ENCODE results near the gene BCAR1.
"Not testable (repeated sequence)": the region's sequence is repeated elsewhere in the genome, so short reads cannot be mapped to it uniquely, and the experiment has no call there.

BCAR1 gene, protein sequence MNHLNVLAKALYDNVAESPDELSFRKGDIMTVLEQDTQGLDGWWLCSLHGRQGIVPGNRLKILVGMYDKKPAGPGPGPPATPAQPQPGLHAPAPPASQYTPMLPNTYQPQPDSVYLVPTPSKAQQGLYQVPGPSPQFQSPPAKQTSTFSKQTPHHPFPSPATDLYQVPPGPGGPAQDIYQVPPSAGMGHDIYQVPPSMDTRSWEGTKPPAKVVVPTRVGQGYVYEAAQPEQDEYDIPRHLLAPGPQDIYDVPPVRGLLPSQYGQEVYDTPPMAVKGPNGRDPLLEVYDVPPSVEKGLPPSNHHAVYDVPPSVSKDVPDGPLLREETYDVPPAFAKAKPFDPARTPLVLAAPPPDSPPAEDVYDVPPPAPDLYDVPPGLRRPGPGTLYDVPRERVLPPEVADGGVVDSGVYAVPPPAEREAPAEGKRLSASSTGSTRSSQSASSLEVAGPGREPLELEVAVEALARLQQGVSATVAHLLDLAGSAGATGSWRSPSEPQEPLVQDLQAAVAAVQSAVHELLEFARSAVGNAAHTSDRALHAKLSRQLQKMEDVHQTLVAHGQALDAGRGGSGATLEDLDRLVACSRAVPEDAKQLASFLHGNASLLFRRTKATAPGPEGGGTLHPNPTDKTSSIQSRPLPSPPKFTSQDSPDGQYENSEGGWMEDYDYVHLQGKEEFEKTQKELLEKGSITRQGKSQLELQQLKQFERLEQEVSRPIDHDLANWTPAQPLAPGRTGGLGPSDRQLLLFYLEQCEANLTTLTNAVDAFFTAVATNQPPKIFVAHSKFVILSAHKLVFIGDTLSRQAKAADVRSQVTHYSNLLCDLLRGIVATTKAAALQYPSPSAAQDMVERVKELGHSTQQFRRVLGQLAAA

DNA sequence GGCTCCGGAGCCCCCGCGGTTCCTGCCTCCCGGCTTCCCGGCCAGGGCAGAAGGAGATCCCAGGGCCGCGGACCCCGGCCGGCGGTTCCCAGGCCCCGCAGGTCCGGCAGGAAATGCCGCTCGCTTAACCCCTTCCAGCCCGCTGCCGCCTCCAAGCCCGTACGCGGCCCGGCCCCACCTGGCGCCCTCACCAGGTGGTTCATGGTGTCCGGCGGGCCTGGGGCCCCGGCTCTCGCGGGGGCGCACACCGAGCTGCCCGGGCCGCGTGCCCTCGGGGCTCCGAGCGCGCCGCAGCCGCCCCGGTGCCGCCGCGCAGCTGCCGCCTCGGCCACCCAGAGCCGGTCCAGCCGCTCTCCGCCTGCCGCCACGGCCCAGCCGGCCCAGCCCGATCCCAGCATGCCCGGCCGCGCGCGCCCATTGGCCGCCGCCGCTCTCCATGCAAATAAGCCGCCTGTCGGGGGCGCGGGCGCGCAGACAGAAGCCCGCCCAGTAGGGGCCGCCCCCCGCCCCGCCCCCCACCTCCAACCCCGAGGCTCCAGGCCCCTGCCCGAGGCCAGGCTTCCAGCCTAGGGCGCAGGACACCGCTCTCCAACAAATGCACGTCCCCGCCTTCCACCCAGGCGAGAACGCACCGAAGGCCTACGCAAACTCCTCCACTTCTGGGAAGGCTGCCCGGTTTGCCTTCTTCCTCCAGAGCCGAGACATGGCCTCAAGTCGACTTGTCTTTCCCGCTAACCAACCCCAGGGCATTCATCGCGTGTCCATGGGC is at the start of gene BCAR1:
BCAR1 (minus strand) TSS at position 345 of the 769 bp plus-strand sequence; CDS start at position 203, 142 bp downstream.
- DNase-seq = peak; percentile 68

DNA sequence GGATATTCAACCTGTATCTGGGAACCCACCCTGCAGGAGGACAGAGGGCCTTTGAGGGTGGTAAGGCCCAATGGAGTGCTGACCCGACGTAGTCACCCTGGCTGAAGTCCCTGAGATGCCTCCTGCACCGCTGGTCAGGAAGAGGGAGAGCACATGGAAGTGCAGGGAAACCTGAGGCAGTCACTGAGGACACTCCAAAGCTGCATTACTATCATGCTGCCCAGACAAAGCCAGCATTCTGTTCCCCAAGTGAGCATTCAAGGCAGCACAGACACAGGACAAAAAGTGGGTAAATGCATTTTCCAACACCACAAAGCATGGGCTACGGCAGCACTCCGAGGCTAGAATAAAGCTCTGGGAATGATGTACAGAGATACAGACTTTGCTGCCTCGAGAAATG is 46.8 kb upstream of the BCAR1 start:
- DNase-seq = no peak

DNA sequence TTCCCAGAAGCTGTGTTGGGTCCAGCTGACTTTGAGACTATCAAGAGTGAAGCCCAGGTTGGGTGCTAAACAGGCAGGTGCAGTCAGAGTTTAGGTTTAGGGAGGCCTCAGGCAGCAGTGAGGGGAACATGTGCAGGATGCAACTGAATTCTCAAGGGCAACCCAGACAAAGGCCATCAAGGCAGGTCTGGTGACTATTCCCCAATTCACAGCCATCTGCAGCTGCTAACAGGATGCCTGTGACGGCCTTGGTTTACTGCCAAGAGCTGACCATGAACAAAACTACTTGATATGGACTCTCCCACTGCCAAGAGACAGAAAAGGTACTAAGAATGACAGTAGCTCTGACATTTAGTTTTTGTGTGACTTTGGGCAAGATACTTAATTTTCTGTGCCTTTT is 45.2 kb upstream of the BCAR1 start:
- no peak for DNase-seq

DNA sequence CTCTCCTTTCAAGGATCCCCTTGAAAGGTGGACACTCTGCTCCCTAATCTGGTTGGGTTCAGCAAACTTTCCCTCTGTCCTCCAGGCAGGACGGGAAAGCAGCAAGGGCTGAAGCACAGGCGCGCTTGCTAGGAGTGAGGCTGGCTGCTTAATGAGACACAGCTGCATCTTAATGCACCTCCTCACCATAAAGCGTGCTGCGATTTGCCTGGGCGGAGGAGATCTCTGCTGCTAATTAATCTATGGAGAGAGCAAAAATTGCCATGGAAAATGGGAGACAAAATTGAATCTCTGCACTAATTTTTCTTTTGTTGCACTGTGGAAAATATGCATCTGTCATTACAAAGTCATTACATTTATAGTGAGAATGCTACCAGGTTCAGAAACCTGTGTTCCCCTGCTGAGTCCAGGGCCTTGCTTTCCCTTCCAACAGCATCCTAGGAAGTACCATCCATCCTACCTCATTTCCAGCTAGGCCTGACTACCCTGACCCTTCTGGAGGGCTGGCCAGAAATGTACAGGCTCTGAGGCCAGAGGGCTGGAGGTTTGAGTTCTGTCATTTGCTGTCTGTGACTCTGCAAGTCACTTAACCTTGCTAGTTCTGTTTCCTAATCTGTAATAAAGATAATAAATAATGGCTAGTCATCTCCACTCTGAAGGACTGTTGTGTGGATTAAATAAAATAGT is 43.5 kb upstream of the BCAR1 start:
- no peak for DNase-seq

DNA sequence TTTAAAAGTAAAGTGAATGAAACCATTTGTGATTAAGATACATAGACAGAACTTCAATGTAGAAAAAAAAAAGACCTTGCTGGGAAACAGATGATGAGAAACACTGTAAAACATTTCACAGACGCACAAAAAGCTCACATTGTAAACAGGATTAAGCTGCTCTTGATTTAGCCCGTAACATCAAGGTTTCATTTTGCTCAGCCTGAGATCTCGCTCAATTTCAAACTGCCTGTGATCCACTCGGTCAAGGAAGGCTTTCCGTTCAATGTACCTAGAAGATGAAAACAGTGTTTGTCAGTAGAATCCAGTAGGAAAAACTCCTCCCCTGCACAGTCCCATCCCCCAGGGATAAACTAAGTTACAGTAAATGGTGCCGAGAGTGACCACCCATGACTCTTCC is 42.3 kb upstream of the BCAR1 start:
- DNase-seq = no peak

DNA sequence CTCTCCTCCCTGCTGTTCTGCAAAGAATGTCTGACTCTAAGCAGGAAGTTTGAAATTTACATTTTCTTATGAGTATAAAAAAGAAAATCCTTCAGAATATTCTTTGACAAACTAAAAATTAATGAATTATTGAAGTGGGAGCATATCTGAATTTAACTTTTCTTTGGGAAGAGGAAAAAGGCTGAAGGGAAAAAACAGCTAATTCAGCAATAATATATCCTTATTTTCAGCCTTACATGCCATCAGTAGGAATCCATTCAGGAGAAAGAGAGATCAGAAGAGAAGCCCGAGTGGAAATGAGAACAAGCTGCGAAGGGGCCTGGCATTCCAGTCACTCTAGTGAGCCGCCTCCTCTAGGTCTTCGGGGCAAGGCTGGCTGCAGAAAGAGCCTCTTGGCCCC is 41.7 kb upstream of the BCAR1 start:
- DNase-seq = no peak

DNA sequence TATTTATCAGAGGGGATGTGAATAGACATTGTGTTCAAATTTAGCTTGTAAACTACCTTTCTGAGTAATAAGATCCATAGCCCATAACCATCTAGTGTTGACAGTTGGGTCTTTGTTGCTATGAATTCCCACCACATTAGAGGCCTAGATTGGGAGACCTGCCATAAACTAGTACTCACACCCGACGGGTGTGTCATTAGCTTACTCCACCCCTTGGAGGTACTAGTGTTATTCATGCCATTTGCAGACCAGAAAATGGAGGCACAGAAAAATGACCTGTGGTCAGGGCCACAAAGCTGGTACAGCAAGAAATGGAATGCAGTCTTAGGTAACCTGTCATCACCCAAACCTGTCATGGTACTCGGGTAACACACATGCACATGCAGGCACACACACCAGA is 41.3 kb upstream of the BCAR1 start:
- no peak for DNase-seq

DNA sequence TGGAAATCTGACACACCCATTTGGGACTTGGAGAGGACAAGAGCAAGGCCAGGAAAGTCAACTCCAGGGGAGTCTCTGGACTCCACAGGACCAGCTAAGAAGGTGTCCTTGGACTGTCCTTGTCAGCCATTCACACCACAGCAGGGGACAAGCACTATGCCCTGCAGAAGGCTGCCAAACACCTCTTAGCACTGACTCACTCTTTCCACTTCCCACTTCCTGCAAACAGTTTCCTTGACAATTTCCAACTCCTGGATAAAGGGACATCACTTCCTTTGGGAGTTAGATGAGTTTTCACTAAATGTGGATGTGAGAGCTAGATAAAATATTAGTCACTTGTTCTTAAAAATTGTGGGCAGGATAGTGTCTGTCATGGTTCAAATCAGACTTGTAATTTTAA is 37.8 kb upstream of the BCAR1 start:
- DNase-seq = no peak

DNA sequence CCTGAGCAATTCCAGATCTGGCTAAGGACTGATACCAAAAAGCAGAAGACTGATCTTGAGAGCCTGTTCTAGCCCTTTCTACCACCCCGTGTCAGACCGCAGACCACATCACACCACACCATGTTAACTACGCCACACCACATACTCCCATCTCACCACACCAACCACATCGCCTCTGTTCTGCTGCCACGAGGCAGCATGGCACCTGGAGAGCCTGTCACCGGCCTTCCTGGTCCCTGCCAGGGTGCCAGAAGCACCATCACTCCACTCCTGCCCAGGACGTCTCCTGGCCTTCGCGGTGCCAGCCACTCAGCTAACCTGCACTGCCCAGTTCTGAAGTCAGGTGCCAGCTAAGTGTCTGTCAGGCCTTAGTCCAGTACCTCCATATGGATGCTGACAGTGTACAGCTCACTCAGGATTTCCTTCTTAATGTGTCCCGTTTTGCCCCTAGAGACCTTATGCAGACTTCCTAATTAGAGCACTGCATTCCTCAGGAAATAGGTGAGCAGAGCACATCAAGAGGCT is 37.2 kb upstream of the BCAR1 start:
- no peak for DNase-seq

DNA sequence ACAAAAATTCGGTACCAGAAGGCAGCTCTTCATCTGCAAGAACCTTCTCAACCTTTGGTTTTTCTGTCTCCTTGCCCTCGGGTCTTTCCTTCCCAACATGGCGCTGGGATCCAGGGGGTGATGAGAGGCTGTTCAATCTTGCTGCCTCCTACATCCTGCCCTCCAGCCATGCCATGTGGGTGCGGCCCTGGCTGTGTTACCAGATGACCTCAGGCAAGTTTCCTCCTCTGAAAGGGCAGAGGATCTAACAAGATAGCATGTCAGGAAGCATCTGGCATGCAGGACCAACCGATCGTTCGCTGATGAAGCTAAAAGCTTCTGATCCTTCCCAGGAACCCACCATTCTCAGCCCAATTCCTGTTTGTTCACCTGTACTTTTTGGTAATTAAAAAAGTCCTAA is 36.8 kb upstream of the BCAR1 start:
- no peak for DNase-seq

DNA sequence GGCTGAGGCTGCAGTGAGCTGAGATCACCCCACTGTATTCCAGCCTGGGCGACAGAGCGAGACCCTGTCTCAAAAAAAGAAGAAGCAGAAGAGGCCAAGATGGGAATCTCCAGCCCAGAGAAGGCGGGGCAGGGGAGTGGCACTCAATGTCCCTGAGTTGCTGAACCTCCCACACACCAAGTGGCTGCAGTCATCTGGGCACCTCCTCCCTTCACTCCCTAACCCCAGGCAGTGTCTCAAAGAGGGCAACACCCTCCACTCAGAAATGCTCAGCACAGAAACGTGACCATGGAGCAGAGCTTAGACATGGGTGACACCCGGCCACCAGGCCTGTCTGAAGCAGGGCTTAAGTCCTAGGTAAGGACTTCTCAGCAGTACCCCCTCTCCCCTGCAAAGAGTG is 36.3 kb upstream of the BCAR1 start:
- DNase-seq = no peak

DNA sequence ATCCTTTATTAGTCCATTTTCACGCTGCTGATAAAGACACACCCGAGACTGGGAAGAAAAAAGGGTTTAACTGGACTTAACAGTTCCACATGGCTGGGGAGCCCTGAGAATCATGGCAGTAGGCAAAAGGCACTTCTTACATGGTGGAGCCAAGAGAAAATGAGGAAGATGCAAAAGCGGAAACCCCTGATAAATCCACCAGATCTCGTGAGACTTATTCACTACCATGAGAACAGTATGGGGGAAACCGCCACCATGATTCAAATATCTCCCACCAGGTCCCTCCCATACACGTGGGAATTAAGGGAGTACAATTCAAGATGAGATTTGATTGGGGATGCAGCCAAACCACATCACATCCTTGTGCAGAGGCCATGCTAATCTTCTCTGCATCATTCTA is 35.0 kb upstream of the BCAR1 start:
- DNase-seq = no peak

DNA sequence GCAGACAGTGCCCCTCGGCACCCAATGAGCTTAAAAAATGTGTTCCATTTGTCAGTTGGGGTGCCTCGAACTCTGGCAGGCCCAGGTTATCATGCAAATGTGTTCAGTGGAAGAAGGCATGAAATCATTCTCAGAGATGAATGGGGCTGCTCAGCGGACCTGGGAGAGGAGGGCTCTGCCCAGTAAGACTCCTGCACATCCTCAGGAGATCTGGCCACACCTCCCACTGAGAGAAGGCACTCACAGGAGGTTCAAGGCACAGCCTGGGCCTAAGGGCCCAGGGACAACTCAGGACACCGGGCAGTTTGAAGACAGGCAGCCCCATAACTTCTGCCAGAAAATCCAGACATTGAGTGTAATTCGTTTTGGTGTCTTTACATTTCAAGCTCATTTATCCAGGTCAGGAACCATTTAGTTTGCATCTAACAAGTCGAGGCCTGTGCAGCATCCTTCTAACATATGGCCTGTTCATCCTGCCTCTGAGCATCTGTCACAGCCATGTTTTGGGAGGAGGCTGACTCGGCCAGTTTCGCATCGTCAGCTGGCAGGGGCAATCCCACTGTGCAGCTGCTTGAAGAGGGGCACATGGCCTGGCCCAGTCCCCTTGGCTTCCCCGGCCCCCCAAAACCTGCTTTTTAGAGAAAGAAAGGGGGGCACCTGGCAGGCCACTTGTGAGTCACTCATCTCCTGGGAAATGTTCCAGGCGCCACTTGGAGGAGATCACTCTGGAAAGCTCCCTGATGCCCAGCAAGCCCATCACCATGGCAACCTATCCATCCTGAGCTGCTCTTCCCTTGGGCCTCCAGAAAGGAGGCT is 31.2 kb upstream of the BCAR1 start:
- peak; percentile 99 for DNase-seq

DNA sequence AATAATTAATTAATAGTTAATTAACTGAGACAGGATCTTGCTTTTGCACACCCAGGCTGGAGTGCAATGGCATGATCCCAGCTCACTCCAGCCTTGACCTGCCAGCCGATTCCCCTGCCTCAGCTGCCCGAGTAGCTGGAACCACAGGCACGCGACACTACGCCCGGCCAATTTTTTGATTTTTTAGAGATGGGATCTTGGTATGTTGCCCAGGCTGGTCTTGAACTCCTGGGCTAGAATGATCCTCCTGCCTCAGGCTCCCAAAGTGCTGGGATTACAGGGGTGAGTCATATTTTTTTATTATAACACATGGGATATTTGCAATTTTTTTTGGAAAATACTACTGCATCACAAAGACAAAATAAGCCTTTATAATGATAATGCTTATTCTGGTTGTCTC is 30.4 kb upstream of the BCAR1 start:
- no peak for DNase-seq

DNA sequence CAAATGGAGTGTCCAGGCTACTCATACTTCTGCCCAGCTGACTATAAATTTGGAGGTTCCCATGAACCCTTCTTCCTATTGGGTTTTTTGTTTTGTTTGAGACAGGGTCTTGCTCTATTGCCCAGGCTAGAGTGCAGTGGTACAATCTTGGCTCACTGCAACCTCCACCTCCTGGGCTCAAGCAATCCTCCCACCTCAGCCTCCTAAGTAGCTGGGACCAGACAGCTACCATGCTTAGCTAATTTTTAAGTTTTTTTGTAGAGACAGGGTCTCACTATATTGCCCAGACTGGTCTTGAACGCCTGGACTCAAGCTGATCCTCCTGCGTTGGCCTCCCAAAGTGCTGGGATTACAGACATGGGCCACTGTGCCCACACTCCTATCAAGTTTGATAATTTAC is 29.6 kb upstream of the BCAR1 start:
- DNase-seq = not testable (repeated sequence)

DNA sequence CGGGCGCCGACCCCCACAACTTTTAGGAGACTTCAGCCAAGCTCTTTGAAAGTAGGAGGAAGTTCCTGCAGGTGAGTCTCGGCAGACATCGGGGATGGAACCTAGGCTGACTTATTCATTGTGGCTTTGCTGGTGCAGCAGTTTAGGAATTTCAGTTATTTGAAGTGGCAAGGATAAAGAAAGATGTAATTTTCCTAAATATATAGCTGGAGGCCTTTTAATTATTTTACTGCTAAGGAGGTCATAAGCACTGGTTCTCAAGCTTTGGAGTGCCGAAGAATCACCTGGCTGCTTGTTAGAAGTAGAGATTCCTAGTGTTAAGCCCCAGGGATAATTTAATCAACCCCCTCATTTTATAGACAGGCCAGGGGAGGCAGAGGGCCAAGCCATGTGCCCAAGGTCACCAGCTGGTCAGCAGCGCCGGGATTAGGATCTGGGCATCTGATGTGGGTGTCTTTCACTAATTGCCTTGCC is 28.9 kb upstream of the BCAR1 start:
- DNase-seq = no peak

DNA sequence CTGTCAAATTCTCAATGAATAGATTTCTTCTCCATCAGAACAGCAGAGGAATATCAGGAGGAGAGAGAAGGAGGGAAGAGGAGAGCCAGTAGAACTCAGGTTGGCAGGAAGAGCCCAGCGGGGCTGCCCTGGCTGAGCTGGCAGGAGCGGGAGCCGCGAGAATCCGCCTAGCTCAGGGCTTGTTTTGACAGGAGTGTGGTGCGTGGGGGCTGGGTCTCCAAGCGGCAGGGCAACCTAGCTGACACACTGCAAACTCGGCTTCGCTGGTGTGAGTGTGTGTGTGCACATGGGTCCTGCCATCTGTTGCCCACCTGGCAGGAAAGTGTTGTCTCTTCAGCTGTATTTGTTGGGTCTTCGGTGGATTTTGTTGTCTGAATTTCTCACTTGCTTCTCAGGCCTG is 27.9 kb upstream of the BCAR1 start:
- peak; percentile 97 for DNase-seq

DNA sequence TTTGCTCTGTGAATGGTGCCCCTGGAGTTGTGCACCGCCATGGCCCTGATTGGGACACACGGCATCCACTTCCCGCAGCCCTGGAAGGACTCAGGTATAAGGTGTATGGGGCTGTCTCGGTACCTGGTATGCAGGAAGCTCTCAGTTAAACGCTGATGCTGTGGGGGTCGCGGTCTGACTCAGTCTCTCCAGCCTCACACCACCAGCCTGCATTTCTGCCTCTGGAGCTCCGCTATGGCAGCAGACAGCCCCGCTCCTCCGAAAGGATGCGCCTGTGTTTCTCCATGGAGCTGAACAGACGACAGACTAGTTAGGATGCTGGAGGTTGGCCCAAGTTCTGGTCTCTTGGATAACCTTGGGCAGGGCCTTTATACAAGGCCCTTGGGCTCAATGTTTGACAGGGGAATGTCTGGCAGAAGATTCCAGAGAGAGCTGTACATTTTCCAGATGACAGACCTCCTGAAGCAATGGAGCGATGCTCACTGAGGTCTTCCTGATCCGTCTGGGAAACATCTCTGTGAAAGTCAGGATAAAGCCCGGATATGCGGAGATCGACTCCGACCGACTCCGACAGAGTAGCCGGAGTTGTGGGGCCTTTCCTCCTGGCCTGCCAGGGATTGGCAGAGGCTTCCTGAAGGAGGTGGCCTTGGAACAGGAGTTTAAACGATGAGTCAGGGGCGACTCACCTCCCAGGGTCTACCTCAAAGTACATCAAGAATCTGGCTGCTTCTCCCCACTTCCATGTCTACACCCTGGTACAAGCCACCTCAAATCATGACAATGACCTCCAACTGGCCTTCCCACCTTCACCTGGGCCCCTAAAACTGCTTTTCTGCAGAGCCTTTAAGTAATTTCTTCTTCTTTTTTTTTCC is 21.9 kb upstream of the BCAR1 start:
- no peak for DNase-seq

DNA sequence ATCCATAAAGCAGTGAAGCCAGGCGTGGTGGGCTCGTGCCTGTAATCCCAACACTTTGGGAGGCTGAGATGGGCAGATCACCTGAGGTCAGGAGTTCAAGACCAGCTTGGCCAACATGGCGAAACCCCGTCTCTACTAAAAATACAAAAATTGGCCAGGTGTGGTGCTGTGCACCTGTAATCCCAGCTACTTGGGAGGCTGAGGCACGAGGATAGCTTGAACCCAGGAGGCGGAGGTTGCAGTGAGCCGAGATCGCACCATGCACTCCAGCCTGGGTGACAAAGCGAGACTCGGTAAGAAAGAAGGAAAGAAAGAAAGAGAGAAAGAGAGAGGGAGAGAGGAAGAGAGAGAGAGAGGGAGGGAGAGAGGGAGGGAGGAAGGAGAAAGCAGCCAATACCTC is 21.2 kb upstream of the BCAR1 start:
- not testable (repeated sequence) for DNase-seq

DNA sequence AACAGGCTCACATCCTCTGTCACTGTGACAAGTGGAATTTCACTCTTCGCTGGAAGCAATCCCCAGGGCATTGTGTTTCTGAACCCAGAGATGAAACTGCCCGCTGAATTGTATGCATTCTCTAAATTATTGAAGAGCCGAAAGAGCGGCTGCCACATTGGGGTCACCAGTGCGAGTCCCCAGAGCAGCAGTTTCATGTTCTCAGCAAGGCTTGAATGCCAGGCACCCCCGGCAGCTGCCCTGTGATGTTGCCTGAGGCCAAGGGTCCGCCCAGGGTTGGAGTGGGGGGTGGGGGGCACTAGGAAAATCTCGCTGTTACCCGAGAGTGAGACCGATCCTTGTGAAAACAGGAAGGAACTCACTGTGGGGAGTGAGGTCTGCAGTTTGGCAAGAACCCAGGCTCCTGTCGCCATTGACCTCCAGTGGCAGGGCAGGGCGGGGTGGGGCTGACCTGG is 20.7 kb upstream of the BCAR1 start:
- DNase-seq = no peak
